K562 (cell line): ENCODE results near the gene SLC4A2. TPM values are rescaled to one million over a fixed set of nuclear protein-coding genes. Genes with fewer than 3 reads are reported as not detected.

Source experiments
- polyA plus RNA-seq, 8 experiments: library from polyadenylated mRNA; depleted of rRNA in 4 of 8; stranded (reverse) in 5 of 8; unstranded in 3 of 8; fragments of >200 nt; fragmentation: Nextera tagmentation in 2 of 8; fragmentation: Illumina TruSeq in 1 of 8; extraction: Ambion mirVana in 2 of 8; extraction: Trizol in 1 of 8; gene quantifications; 2 replicates each; pipeline versions ENCODE4 v1.2.1 to v1.2.3, GENCODE V29; 2011 to 2014; ENCODE audit warnings: inconsistent platforms in 1 of 8, missing spikeins in 1 of 8
- total RNA-seq, 7 experiments: library from RNA; depleted of rRNA in 6 of 7; stranded (reverse); fragments of >200 nt in 6 of 7; fragmentation: Illumina TruSeq in 2 of 7; extraction: Trizol in 2 of 7; gene quantifications; 2 replicates each; pipeline versions ENCODE4 v1.2.1 to v1.2.3, GENCODE V29; 2011 to 2021; ENCODE audit warnings: low replicate concordance in 1 of 7
- TF ChIP-seq, protein P1 (sequence below): fragments of 450-650 bp; formaldehyde crosslinking; conservative IDR thresholded peaks from 2 replicates; pipeline ENCODE4 v1.4.0; 2022; ENCODE audit warnings: mild to moderate bottlenecking, missing genetic modification characterization
- TF ChIP-seq, protein P2 (sequence below): sonication (generic); formaldehyde crosslinking; IDR thresholded peaks from 2 replicates; pipeline ENCODE4 v1.8.0; 2023; ENCODE audit warnings: mild to moderate bottlenecking, missing genetic modification reagents

Gene SLC4A2
- total and polyA plus RNA-seq, 9 of the 15 experiments (the other 6 are each of a cell fraction or from before 2014, with no cell fraction given): 11.4 to 375 (median 130) TPM

DNA sequence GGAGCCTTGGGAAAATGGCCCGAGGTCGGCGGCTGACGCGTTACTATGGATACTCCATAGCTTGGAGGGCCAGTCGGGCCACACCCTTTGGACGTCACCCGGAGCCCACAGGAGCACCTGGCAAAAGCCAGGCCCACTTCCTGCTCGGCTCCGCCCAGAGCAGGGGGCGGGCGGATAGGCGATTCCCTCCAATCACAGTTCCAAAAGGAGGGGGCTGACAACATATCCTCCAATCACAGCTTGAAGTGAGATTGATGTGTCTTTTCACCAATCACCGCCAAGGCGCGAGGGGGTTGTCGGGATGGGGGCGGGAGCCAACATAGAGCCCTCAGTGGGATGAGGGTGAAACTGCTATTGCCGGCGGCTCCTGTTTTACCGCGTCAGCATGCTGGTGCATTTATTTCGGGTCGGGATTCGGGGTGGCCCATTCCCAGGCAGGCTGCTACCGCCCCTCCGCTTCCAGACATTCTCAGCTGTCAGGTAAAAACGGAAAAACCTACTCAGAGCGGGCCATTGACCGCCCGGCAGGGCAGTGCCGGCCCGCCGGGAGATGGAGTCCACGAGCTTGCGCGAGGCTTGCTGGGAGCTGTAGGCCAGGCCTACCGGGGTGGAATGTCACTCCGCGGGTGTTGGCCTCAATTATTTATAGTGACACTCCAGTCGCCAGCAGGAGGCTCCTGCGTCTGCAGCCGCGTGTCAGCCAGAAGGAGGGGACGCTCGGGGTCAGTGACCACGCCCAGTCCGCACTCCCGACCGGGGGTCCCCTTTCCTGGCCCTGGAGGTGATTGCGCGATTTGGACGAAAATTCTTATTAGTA, 31.1 kb upstream of the SLC4A2 start, which contains the start of gene ABCB8 (continued):
- TF ChIP-seq, protein P1, sequence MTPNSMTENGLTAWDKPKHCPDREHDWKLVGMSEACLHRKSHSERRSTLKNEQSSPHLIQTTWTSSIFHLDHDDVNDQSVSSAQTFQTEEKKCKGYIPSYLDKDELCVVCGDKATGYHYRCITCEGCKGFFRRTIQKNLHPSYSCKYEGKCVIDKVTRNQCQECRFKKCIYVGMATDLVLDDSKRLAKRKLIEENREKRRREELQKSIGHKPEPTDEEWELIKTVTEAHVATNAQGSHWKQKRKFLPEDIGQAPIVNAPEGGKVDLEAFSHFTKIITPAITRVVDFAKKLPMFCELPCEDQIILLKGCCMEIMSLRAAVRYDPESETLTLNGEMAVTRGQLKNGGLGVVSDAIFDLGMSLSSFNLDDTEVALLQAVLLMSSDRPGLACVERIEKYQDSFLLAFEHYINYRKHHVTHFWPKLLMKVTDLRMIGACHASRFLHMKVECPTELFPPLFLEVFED (CRISPR knock-in tag): no peak
- TF ChIP-seq, protein P2, sequence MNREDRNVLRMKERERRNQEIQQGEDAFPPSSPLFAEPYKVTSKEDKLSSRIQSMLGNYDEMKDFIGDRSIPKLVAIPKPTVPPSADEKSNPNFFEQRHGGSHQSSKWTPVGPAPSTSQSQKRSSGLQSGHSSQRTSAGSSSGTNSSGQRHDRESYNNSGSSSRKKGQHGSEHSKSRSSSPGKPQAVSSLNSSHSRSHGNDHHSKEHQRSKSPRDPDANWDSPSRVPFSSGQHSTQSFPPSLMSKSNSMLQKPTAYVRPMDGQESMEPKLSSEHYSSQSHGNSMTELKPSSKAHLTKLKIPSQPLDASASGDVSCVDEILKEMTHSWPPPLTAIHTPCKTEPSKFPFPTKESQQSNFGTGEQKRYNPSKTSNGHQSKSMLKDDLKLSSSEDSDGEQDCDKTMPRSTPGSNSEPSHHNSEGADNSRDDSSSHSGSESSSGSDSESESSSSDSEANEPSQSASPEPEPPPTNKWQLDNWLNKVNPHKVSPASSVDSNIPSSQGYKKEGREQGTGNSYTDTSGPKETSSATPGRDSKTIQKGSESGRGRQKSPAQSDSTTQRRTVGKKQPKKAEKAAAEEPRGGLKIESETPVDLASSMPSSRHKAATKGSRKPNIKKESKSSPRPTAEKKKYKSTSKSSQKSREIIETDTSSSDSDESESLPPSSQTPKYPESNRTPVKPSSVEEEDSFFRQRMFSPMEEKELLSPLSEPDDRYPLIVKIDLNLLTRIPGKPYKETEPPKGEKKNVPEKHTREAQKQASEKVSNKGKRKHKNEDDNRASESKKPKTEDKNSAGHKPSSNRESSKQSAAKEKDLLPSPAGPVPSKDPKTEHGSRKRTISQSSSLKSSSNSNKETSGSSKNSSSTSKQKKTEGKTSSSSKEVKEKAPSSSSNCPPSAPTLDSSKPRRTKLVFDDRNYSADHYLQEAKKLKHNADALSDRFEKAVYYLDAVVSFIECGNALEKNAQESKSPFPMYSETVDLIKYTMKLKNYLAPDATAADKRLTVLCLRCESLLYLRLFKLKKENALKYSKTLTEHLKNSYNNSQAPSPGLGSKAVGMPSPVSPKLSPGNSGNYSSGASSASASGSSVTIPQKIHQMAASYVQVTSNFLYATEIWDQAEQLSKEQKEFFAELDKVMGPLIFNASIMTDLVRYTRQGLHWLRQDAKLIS (CRISPR knock-in tag): 0 out of 2 replicates have a peak, but pooled peaks have one; percentile 67
